DMS53 treated with DMSO at 0.1 percent for 48 hours (cell line): ENCODE measurements around the gene WFDC1.

Experiments used
- DNase-seq: peaks from one replicate; lab custom pipeline; 2025; ENCODE audit not compliant: unreplicated experiment; lab: John Stamatoyannopoulos, UW

WFDC1 gene

DNA sequence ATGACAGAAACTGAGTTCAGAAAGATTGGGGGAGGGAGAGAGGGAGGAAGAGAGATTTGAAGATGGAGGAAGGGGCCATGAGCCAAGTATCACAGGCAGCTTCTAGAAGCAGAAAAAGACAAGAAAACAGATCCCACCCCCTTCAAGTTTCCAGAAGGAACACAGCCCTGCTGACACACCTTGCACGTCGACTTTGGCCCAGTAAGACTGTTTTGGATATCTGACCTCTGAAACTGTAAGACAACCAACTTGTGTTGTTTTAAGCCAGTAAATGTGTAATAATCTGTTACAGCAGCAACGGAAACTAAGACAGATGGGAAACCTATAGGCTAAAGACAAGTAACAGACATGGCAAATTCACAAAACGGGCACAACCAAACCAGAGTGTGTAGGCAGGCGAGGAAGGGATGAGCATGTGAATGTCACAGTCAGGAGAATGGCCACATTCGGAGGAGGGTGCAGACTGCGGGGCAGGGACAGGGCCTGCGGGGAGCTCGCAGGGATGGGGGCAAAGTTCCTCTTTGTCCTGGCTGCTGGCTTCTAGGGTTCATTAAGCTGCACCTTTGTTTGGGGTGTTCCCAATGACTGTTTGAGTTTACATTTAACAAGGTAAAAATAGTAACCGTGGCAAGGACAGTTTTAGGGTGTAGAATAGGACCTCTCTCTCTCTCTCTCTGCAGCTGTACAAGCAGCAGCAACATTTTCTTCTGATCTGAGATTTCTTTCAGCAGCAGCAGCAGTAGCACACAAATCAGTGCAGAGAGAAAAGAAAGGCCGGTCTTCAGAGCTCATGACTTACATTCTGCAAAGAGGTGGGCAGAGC lies 55.4 kb downstream of the WFDC1 start:
- no peak for DNase-seq

DNA sequence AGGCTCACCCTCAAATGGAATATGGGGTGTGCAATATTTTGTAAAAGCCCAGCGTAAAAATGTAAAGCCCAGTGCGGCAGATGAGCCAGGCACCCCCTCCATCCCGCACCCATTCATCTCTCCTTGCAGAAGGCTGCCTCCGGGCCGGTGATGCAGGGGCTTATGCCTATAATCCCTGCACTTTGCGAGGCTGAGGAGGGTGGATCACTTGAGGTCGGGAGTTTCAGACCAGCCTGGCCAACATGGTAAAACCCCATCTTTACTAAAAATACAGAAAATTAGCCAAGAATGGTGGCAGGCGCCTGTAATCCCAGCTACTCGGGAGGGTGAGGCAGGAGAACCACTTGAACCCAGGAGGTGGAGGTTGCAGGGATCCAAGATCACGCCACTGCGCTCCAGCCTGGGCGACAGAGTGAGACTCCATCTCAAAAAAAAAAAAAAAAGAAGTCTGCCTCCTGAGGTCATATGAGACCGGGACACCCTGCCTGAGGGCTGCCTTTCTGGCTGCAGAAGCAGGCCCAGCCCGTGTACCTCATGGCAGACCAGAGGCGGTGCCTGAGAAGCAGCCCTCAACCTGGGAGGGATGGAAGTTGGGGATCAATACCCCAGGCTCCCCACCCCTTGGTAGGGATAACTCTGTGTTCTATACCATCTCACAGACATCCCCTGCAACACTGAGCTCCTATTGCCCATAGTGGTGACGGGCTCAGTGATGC lies 56.2 kb downstream of the WFDC1 start:
- DNase-seq: no peak

DNA sequence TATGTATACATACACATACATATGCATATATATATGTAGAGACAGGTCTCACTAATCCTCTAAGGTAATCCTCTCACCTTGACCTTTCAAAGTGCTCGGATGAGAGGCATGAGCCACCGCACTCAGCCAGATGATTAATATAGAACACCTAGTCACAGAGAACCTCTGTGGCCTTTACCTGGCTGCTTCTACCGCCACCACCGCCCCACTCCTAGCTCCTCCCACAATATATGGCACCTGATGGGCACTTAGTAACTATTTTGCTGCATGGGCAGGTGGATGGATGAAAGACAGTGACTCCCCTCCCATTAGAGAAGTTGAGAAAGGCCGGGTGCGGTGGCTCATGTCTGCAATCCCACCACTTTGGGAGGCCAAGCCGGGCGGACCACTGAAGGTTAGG lies 57.0 kb downstream of the WFDC1 start:
- no peak for DNase-seq

DNA sequence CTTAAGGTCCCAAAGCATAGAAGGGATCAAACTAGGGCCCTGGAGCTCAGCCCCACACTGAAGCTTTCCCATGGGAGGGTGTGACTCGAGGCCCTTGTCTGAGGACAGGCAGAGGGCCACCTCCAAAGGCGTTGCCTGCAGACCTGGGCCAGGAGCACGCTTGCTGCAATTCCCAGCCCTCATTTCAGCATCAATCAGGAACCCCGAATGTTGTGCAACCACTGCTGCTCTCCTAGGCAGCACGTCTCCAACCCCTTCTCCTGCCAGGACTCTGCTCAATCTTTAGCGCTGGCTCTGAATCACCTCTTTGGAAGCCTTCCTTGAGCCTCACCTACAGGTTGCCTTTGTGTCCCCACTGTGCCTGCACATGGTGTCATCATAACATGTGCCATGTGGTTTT lies 59.6 kb downstream of the WFDC1 start:
- DNase-seq: no peak

DNA sequence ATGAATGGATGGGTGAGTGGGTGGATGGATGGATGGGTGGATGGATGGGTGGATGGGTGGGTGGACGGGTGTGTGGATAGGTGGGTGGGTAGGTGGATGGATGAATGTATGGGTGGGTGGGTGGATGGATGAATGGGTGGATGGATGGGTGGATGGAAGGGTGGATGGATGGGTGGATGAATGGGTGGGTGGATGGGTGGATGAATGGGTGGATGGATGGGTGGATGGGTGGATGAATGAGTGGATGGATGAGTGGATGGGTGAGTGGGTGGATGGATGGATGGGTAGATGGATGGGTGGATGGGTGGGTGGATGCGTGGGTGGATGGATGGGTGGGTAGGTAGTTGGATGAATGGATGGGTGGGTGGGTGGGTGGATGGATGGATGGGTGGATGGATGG lies 60.5 kb downstream of the WFDC1 start:
- DNase-seq: no peak

DNA sequence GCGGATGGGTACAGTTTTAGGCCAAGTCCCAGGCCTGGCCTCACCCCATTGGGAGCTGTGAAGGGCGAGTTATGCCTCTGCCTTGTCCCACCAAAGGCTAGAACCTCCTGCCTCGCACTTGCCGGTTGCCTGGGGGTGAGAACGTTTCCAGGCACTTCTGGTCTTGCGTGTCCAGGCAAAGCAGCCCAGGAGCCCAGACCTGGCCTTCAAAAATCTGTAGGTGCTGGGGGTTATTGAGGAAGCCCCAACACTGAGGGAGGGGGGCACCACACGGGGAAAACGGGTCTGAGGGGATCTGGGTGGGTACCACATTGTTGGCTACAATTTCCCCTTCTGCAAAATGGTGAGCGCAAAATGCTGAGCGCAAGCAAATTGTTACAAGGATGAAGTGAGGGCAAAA lies 61.5 kb downstream of the WFDC1 start:
- no peak for DNase-seq

DNA sequence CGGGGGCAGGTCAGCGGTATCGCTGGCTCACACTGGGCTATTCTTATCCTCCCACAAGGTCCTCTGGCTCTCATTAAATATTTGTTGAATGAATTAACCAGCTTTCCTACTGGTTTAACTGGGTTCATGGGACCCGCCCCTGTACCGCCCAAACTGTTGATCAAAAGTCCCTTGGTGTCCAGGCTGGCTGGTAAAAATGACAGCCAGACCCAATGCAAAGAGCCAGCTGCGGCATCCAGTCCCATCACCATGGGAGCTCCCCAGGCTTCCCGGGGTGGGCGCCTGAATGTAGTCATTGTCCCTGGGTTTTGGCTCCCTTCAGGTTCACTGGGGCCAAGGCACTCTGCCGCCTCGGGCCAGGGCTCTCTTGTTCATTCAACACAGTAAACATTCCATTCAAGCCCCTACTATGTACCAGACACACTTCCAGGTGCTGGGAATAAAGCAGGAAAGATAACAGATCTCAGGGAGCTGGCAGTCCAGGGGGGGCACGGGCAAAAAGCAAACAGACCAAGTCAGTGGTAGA lies 62.0 kb downstream of the WFDC1 start:
- no peak for DNase-seq

DNA sequence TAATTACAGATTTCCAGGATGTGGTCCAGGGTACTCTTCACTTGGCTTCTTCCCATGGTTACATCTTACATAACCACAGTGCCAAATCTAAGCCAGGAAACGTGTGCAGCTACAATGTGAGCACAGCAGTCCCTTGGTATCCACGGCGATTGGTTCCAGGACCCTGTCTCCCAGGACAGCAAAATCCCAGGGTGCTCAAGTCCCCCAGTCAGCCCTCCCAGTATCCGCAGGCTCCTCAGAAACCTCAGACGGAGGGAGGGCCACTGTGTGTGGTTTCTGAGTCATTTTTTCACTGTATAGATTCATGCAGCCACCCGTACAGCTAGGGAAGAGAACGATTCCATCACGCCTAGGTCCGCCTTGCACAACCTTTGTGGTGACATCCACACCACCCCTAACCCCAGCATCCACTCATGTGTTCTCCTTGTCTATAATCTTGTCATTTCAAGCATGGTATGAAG lies 62.5 kb downstream of the WFDC1 start:
- DNase-seq: no peak

DNA sequence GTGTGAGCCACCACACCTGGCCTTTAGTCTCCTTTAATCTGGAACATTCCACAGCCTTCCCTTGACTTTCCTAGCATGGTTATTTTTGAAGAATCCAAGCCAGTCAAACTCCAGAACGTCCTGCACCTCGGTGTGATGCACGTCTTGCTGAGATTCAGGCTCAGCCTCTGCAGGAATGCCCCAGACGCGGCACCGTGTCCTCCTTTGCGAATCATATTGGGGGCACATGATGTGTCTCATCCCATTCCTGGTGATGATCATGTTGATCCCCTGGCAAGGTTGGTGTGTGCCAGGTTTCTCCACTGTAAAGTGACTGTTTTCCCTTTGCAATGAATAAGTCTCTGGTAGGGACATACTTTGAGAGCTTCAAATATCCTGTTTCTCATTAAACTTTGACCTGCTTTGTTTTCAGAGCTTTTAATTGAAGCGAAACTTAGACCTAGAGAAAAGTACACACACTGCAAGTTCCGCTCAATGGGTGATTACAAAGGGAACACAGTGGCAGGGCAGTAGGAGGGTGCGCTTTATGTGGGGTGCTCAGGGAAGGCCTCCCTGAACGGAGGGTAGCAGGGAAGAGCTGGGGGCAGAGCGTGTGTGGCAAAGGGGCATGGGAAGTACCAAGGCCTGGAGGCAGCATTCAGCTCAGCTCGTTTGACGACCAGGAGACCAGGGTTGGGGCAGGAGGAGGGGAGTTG lies 64.1 kb downstream of the WFDC1 start:
- no peak for DNase-seq

DNA sequence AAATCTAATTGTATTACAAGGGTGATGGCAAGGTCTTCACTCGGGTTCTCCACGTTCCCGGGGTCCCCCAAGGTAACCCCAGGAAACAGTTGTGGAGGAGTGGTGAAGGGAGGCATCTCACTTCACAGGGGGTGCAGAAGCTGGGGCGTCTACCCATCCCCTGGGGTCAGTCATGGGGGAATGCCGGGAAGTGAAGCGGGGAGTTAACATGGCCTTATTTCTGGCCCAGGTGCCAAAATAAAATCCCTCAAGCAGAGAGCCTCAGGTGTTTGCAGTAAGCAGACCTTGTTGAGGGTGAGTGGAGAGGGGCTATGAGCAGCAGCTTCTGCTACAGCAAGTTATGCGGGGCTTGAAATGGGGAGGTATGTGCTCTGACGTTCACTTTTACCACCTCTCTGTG lies 64.6 kb downstream of the WFDC1 start:
- DNase-seq: no peak

DNA sequence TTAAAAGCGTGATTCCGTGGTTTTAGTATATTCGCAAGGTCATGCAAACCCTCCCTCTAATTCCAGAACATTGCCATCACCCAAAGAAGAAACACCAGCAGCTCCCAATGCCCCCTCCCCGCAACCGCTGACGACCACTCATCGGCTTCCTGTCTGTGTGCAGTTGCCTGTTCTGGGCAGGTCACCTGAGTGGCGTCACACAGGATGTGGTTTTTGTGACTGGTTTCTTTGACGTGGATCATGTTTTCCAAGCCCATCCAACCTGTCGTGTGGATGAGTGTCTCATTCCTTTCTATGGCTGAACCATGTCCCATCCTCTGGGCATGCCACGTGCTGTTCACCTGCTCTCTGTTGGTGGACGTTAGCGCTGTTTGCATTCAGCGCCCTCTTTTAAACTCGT lies 65.5 kb downstream of the WFDC1 start:
- DNase-seq: no peak

DNA sequence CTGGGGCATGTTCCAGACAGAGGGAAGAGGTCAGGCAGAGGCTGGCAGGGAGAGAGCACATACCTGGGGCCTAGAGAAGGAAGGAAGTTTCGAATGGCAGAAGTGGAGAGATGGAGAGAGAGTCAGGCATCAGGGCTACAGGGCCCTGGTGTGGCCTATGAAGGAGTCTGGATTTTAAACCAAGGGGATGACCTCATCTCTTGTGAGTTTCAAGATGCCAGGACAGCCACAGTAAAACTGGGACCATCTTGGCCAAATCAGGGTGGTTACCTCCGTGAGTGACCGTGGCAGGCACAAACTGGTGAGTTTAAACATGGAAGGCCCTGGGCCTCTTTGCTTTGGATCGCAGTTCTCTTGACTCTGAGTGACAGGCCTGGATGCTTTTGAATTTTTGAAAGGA lies 66.1 kb downstream of the WFDC1 start:
- DNase-seq: no peak

DNA sequence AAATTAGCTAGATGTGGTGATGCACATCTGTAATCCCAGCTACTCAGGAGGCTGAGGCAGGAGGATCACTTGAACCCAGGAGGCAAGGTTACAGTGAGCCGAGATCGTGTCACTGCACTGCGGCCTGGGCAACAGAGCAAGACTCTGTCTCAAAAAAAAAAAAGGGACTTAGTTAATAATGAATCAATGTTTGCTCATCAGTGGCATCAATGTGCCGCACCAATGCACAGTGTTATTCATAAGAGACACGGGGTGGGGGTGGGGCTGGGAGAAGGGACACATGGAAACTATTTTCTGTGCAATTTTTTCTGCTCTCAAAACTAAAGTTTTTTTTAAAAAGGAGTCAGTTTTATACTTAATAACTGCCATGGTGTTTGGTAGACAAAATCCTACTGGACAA lies 66.9 kb downstream of the WFDC1 start:
- DNase-seq: no peak

DNA sequence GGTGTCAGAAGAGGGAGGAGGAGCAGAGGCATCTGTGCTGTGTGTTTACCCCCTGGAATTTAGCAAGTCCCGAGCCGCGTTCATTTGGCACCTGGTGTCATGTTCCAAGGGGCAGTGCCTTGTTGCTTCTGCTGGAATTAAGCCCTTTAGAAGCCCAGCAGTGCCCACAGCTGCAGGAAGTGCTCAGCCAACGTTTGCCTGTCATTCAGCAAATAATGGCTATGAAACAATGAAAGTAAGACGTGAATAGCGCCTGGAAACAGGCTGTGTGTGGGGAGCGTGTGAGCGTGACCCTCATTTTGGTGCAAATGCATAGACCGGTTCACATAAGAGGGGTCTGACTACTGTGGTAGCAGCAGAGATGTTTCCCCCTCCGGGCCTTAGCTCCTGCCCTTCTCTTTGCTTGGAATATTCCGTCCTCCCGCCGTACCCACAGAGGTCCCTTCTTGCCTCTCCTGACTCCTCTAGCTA lies 67.8 kb downstream of the WFDC1 start:
- peak; percentile 80 for DNase-seq

DNA sequence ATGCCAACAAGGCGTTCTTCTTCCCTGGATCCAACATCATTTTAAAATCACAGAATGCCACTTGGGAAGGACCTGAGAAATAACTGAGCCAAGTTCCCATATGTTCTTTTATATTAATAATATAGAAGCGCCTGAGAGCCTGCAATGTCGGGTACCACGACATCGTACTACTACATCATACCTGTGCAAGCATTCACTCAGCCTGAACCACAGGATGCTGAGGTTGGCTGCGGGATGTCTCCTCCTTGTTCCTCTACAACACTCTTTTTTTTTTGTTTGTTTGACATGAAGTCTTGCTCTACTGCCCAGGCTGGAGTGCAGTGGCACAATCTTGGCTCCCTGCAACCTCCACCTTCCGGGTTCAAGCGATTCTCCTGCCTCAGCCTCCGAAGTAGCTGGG lies 71.5 kb downstream of the WFDC1 start:
- DNase-seq: no peak

DNA sequence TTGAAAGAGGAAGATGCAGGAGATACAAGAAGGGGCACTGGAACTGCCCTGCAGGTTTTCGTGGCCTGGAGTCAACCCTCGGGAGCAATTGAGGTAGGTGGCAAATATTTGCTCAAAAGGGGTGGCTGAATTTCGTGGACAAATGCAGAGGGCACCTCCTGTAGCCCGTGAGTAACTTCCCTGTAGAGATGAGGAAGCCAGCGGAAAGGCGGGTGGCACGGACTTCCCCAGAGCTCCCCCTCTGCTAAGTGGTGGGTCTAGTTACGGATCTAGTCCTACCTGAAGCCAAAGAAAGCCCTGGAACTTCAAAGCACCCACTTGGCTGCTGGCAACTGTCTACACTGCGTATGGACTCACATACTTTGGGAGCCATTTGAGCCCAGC lies 72.6 kb downstream of the WFDC1 start:
- no peak for DNase-seq

DNA sequence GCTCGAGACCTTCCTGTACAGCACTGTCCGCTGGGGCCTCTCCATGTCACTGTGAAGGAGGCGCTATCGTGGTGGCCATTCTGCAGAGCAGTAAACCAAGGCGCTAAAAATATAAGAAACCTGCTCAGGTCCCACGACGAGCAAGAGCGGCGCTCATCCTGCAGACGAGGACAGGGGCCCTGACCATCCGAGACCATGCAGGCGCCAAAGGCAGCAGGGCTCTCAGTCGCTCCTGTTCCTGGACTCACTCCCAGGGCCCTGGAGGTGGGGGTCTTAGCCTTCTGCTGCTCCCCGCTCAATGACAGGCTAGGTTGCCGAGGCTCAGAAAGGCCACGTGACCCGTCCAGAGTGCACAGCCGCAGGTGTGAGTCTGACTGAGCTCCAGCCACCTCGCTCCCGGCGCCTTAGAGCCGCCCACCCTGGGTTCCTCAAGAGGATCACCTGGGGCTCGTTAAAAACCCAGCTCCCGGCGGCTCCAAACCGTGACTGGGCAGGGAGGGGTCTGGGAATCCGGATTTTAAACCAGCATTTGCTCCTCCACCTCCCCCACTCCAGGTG lies 73.2 kb downstream of the WFDC1 start:
- DNase-seq: no peak

DNA sequence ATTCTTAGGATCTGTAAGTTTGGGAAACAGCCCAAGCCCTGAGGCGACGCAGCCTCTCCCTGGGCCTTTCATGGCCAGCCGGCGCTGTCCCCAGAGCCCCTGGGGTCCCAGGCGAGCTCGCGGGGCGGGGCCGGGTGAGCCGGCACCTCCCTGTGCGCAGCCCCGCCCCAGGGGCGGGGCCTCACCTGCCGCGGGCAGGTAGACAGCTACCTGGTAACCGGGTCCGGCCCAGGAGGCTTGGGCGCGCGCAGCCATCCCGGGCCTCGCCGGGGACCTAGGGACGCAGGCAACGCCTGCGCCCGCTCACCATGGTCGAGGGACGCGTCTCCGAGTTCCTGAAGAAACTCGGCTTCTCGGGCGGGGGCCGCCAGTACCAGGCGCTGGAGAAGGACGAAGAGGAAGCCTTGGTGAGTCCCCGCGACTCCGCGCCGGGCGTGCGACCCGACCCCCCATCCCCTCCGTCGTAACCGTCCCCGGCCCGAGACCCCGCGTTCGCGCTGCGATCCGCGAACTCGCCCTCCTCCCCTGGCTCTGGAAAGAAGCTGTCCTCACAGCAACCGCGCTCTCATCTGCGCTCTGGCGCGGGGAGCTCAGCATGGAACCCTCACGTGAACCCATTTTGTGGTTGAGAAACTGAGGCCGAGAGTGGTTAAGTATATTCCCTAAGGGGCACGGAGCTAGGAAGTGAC lies 73.8 kb downstream of the WFDC1 start, which contains the start of gene ATP2C2:
TSS of gene ATP2C2 (plus strand) at position 231 of the 689 bp plus-strand sequence. CDS start at position 309, 78 bp downstream.
- DNase-seq: peak; percentile 51

DNA sequence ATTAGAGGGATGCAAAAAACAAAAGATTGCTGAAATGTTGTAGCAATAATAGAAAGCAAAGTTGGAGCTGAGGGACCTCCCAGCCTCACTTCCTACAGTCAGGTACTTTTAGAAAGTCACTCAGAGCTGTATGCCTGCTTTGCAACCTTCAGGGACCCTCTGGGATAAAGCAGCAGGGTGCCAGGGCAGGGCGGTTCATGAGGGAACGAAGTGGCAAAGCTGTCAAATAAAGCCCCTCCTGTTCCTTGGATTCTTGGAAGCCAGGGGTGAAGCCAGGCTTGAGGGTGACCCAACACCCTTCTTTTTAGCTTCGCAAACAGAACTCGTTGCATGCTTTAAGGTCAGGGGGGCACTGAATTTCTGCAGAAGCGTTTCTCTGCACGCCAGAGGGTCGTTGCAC lies 74.4 kb downstream of the WFDC1 start:
- DNase-seq: no peak

DNA sequence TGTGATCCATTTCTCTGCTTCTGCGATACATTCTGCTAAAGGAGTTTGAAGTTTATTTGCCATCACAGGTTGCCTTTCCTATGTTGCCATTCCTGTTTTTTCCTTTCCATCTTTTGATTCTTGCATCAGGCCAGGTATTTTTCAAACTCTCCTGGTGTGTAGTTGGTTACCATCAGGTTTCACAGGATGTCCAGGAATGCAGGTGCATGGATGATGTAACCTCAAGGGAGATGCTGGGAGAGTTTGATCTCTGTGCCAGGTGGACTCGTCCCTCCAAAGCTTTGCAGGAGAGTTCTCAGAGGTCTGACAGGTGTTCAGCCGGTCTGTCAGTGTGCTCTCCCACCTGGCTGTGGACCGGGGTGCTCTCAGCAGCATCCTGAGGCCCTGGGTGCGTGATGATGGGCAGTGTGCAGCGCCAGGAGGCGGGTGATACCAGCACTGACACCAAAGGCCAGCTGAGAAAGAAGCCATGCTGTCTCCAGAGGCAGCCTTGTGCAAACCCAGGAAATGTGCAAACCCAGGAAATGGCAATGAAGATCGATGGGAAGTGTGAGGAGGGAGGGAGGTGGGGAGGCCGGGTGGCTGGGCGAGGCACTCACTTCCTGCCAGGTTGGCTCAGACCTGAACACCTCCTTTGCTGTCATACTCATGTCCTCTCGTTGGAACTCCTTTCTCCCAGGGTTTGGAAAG lies 75.4 kb downstream of the WFDC1 start:
- peak; percentile 70 for DNase-seq
